A673 (cell line): ENCODE measurements around the gene THOC7.

Source experiments
- EZH2 ChIP-seq: fragments of 200-600 bp; sonication (generic); IDR thresholded peaks from 2 replicates; pipeline ENCODE4 v1.6.1; 2017; ENCODE audit warnings: borderline replicate concordance, low read depth, mild to moderate bottlenecking, mixed read lengths, antibody characterized with exemption, low read length; ENCODE audit not compliant: poor library complexity, severe bottlenecking
- TF ChIP-seq, protein P1 (sequence below): fragments of 300-800, 200-600 bp; sonication (generic); conservative IDR thresholded peaks from 2 replicates; pipeline ENCODE4 v1.5.1; 2017; ENCODE audit warnings: low read depth, mild to moderate bottlenecking, antibody characterized with exemption, low read length, moderate library complexity, mixed read lengths

DNA sequence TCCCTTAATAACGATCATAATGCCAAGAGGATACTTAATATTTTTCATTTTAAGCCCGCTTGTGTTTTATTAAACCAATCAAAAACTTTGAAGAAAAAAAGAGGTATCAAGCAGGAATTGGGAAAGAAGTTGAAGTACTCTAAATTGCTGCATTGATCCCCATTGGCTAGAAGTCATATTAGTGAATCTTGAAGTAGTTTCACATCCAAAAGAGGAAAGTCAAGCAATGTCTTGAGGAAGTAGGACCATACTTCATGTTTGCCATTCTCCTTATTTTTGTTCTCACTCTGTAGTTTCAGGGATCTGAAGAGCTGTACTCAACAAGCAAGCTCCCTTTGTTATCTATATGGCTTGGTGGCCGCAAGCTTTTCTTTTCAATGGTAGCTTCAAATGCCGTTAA lies 46.4 kb upstream of the THOC7 start:
- TF ChIP-seq, protein P1, sequence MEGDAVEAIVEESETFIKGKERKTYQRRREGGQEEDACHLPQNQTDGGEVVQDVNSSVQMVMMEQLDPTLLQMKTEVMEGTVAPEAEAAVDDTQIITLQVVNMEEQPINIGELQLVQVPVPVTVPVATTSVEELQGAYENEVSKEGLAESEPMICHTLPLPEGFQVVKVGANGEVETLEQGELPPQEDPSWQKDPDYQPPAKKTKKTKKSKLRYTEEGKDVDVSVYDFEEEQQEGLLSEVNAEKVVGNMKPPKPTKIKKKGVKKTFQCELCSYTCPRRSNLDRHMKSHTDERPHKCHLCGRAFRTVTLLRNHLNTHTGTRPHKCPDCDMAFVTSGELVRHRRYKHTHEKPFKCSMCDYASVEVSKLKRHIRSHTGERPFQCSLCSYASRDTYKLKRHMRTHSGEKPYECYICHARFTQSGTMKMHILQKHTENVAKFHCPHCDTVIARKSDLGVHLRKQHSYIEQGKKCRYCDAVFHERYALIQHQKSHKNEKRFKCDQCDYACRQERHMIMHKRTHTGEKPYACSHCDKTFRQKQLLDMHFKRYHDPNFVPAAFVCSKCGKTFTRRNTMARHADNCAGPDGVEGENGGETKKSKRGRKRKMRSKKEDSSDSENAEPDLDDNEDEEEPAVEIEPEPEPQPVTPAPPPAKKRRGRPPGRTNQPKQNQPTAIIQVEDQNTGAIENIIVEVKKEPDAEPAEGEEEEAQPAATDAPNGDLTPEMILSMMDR: no peak
- no peak for TF ChIP-seq EZH2
